ENCODE results near the gene C1orf56.

- TF ChIP-seq POLR2A (IDR thresholded peaks at IDR 0.05): no peak
- TF ChIP-seq CTCF (IDR thresholded peaks at IDR 0.05): no peak
Observed at GRCh38 chr1:151060657-151061421, 13.3 kb downstream of the C1orf56 start.

Measured in Peyer's patch (tissue), 4 donors.